ENCODE measurements around the gene DCLK2.
"Not testable (repeated sequence)": the region's sequence is repeated elsewhere in the genome, so short reads cannot be mapped to it uniquely, and the experiment has no call there.

The DCLK2 gene

GRCh38 chr4:150158041-150158440 lies 79.8 kb downstream of the DCLK2 start:
- DNase-seq = no peak

- DNase-seq = no peak
Observed at GRCh38 chr4:150160473-150160872, 82.2 kb downstream of the DCLK2 start.

DNA sequence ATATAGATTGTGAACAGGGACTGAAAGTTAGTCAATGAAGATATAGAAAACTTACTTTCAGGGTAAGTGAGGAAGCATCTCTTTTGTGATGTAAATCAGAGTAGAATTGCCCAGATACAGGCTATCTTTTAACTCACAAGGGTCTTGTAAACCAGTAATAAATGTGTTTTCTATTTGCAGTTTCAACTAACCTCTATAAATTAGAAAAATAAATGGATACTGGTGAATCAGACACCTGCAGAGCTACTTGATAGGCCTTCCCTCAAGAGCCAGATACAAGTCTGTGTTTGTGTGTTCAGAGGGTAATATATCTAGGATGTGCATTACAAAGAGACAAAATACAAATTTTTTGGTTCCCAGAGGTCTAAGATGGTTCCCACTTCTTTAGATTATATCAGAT lies 82.9 kb downstream of the DCLK2 start:
- no peak for DNase-seq

DNA sequence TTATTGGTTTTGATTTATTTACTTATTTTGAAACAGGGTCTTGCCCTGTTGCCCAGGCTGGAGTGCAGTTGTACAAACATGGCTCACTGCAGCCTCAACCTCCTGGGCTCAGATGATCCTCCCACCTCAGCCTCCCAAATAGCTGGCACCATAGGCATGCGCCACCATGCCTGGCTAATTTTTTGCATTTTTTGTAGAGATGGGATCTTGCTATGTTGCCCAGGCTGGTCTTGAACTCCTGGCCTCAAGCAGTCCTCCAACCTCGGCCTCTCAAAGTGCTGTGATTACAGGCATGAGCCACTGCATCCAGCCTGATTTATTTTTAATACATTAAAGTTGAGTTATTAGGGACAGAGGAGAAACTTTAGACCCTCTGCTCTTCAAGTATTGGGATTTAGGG lies 83.8 kb downstream of the DCLK2 start:
- DNase-seq = not testable (repeated sequence)

DNA sequence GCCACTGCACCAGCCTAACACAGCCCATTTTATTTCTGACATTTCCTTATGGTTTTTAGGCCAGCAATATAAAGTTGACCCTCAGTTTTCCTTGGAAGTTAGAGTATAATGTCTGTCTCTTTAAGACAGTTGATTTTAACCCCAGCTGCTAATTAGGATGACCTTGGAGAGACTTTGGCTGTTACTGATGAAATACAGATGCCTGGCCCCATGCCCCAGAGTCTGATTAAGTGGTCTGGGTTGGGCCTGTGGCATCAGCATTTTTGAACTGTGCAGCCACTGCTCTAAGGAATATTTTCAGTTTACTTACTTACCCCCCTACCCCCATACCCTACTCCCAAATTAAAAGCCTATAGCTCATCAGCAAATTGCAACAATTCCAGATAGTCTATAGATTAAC lies 85.8 kb downstream of the DCLK2 start:
- no peak for DNase-seq

GRCh38 chr4:150164956-150165629 lies 86.8 kb downstream of the DCLK2 start:
- no peak for DNase-seq

DNA sequence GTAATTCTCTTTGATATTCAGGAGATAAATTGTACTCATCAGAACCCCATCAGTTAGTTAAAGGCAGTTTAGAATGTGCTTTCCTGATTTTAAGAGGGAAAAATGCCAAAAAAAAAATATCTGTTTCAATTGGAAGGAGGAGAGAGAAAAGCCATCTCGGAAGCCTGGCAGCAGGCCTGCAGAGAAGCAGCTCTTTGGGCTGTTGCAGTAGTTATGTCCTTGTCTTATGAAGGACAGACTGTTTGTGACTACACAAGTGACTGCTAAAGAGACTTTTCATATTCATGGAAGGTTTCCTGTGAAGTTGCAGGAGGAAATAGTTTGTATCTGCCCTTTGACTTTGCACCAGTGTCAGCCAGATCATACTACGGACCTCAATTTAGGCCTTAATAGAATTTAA lies 88.8 kb downstream of the DCLK2 start:
- DNase-seq = no peak

DNA sequence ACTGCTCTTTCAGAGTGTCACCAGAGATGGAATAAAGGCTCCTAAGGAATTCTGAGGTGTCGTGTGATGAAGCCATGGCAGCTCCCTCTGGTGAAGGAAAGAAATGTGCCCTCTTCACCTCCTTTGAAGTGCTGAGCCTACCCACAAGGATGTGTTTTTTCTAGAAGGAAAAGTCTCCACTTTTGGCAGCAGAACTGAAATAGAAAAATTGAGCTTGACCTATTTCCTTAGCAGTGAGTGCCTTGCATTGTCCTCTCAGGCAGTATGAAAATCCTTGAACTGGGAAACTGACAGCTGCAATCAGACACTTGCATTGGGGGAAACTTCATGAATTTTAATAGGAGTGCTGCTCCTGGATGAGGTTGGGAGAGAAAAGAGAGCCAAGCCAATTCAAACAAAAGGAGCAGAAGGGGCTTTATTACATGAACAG lies 95.2 kb downstream of the DCLK2 start:
- no peak for DNase-seq

- no peak for DNase-seq
Observed at GRCh38 chr4:150173982-150174398, 95.7 kb downstream of the DCLK2 start.

DNA sequence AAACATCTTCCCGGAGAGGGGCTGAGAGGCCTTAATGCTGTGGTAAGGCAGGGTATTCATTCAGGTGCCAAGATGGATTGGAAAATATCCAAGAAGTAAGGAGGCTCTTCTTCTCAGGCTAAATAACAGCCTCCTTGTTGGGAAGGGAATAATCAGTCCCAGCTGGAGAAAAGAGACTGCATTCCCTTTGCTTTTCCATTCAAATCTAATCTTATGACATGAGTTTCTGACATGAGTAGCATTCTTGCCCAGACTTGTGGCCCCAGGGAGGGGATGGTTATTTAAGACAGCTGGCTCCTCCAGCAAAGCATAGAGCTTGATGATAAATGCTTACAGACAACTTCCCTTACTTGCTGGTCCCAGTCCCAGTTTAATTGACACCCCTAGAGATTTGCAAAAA lies 98.3 kb downstream of the DCLK2 start:
- no peak for DNase-seq

DNA sequence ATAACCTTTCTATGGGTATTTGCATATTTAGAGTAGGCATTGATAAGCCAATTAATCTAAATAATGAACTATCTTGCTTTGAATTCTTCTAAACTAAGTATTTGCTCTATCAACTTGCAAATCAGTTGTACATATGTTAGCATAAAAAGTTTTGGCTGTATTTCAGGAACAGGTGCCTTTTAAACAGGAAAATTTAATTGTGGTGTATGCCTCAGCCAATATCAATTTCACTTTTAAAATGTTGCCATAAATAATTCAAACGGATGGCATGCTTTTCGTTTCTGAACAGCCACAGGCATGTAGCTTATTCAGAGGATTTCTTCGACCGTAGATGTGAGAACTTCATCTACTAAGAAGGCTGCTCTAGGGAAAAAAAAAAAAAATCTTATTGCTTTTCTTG lies 99.9 kb downstream of the DCLK2 start:
- DNase-seq = no peak

GRCh38 chr4:150181536-150181935 lies 103.3 kb downstream of the DCLK2 start:
- DNase-seq = no peak

- DNase-seq = no peak
Observed at GRCh38 chr4:150182794-150183193, 104.5 kb downstream of the DCLK2 start.

DNA sequence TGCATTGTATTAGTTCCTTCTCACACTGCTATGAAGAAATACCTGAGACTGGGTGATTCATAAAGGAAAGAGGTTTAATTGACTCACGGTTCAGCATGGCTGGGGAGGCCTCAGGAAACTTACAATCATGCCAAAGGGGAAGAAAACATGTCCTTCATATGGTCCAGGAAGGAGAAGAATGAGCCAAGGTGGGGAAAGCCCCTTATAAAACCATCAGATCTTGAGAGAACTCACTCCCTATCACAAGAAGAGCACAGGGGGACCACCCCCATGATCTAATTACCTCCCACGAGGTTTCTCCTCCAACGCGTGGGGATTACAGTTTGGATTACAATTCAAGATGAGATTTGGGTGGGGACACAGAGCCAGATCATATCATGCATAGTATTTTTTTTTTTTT lies 106.8 kb downstream of the DCLK2 start:
- DNase-seq = not testable (repeated sequence)

DNA sequence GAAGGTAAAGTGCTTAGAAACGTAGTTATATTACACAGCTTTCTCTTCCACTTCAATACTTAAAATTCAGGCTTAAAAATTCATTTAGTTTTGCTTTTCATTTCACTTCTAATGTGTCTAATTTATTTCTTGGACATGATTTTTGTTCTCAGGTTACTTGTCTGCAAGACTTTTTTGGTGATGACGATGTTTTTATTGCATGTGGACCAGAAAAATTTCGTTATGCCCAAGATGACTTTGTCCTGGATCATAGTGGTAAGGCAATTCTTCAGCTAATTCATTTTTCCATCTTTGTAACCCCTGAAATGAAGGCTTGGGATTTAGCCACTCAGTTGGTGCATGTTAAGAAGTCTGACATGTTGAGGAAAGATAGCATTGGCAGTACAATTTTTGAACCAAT lies 114.7 kb downstream of the DCLK2 start:
- no peak for DNase-seq

DNA sequence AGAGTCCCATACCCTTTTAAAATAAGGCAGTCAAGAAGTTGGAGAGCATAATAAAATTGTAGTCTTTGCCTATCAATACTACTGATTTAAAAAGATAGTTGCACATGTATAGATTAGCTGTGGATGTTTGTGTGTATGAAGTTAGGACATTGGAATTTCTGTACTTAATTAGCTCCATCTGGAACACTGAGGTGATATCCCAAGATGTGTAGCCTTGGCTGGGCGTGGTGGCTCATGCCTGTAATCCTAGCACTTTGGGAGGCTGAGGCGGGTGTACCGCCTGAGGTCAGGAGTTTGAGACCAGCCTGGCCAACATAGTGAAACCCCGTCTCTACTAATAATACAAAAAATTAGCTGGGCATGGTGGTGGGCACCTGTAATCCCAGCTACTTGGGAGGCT lies 119.0 kb downstream of the DCLK2 start:
- DNase-seq = not testable (repeated sequence)

- no peak for DNase-seq
Observed at GRCh38 chr4:150199056-150199455, 120.8 kb downstream of the DCLK2 start.

- no peak for DNase-seq
Observed at GRCh38 chr4:150205016-150205415, 126.8 kb downstream of the DCLK2 start.

GRCh38 chr4:150206265-150206664 lies 128.0 kb downstream of the DCLK2 start:
- DNase-seq = no peak

DNA sequence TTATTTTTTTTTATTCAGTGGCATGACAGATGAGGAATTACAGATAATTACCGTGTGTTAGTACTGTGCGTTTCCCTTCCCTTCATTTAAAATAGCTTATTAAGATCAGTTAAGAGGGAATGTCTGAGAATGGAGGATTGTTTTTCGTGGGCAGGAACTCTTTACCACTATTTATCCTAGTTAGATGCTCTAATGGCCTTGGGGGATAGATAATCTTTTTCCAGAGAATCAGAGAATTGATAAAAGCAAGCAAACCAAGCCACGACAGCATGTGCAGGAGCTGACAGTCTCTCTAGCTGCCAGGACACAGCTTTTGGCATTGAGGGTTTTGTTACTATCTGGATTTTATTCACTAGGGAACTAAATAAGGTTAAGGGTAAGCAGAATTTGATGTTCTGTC lies 128.7 kb downstream of the DCLK2 start:
- no peak for DNase-seq

- DNase-seq = no peak
Observed at GRCh38 chr4:150207871-150208270, 129.6 kb downstream of the DCLK2 start.

- no peak for DNase-seq
Observed at GRCh38 chr4:150209140-150209829, 131.0 kb downstream of the DCLK2 start.

DNA sequence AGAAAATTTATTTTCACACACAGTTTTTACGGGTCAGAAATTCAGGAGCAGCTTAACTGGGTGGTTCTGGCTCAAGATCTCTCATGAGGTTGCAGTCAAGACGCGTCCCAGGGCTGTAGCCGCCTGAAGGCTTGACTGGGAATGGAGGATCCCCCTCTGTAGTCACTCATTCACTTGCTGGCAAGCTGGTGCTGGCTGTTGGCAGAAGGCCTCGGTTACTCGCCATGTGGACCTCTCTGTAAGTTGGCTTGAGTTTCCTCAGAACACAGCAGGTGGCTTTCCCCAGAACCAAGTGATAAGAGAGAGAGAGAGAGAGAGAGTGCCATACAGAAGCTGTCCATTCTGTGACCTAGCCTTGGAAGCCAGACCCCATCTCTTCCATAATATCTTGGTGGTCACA lies 132.8 kb downstream of the DCLK2 start:
- DNase-seq = no peak

DNA sequence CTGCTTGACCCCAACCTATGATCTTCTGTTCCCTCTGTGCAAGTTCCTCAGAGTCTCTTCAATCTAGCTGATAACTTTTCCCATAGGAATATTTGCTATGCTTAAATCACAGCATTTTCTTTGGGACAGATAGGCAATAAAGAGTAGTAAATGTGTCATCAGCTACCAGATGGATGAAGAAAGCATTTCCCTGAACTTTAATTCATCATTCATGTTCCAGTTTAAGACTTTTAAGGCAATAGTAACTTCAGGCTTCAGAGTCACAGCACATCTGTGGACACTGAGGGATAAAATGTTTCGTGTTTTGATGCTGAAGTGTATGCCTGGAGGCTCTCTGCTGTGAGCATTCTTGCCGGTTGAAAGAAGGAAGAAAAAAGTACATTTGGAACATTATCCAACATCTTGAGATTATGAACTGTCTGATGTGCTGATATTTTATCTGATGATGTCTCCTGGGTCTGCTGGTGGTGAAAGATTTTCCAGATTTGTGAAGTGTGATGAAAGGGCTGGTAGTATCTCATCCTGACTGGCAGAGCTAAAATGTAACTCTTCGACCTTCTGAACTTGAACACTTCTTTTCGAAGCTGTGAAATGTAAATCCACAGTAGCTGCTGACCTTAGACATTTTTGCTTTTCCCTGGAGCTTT lies 133.7 kb downstream of the DCLK2 start:
- DNase-seq = no peak

Measured in stimulated activated naive CD4-positive, alpha-beta T cell treated with Interleukin-2 at 50 U/mL for 16 hours (primary cell).